ENCODE data around the gene SORCS3.

GRCh38 chr10:104706886-104707285, 65.8 kb downstream of the SORCS3 start:
- no peak for TF ChIP-seq POLR2A (IDR thresholded peaks at IDR 0.05)
- TF ChIP-seq, protein P1, sequence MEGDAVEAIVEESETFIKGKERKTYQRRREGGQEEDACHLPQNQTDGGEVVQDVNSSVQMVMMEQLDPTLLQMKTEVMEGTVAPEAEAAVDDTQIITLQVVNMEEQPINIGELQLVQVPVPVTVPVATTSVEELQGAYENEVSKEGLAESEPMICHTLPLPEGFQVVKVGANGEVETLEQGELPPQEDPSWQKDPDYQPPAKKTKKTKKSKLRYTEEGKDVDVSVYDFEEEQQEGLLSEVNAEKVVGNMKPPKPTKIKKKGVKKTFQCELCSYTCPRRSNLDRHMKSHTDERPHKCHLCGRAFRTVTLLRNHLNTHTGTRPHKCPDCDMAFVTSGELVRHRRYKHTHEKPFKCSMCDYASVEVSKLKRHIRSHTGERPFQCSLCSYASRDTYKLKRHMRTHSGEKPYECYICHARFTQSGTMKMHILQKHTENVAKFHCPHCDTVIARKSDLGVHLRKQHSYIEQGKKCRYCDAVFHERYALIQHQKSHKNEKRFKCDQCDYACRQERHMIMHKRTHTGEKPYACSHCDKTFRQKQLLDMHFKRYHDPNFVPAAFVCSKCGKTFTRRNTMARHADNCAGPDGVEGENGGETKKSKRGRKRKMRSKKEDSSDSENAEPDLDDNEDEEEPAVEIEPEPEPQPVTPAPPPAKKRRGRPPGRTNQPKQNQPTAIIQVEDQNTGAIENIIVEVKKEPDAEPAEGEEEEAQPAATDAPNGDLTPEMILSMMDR (IDR thresholded peaks at IDR 0.05) = no peak

Data from esophagus squamous epithelium (tissue), 4 donors.